SU-DHL-6 (cell line): ENCODE measurements around the gene CWC27.

Experiments used
- H2AFZ ChIP-seq: fragments of 200-600 bp; sonication (generic); 2 replicates; pipeline ENCODE4 v1.6.1; 2014; ENCODE audit warnings: low read depth, mild to moderate bottlenecking, moderate library complexity, mixed read lengths, antibody characterized with exemption, low read length; ENCODE audit not compliant: severe bottlenecking
- H3F3A ChIP-seq: fragments of 200-600 bp; shearing (Covaris generic); 2 replicates; pipeline ENCODE4 v1.6.0; 2016; ENCODE audit warnings: antibody characterized with exemption, mild to moderate bottlenecking; ENCODE audit not compliant: insufficient read depth
- H3K27ac ChIP-seq: fragments of 200-600 bp; sonication (generic); 2 replicates; pipeline ENCODE4 v1.5.1; 2016; ENCODE audit warnings: low read depth, mild to moderate bottlenecking, low read length, moderate library complexity, mixed read lengths
- H3K27me3 ChIP-seq: fragments of 200-600 bp; sonication (generic), shearing (Covaris generic); 2 replicates; pipeline ENCODE4 v1.6.0; 2014; ENCODE audit warnings: mild to moderate bottlenecking, low read length
- H3K36me3 ChIP-seq: fragments of 200-600 bp; sonication (generic); 2 replicates; pipeline ENCODE4 v1.6.1; 2014; ENCODE audit warnings: mild to moderate bottlenecking, low read length, mixed read lengths
- H3K4me2 ChIP-seq: fragments of 300-600, 200-600 bp; shearing (Covaris generic), sonication (generic); 2 replicates; pipeline ENCODE4 v1.6.0; 2014; ENCODE audit warnings: low read length, low read depth, mild to moderate bottlenecking; ENCODE audit not compliant: poor library complexity, severe bottlenecking
- H3K4me3 ChIP-seq: fragments of 200-600 bp; sonication (generic); 2 replicates; pipeline ENCODE4 v1.5.1; 2014; ENCODE audit warnings: antibody characterized with exemption, low read length, mild to moderate bottlenecking, mixed read lengths; ENCODE audit not compliant: insufficient read depth, poor library complexity, severe bottlenecking
- H3K79me2 ChIP-seq: fragments of 200-600 bp; sonication (generic); 2 replicates; pipeline ENCODE4 v1.6.1; 2014; ENCODE audit warnings: mild to moderate bottlenecking, low read length, moderate library complexity; ENCODE audit not compliant: insufficient read depth
- H3K9ac ChIP-seq: fragments of 200-600 bp; sonication (generic); 2 replicates; pipeline ENCODE4 v1.7.0; 2014; ENCODE audit warnings: mild to moderate bottlenecking, low read length
- H3K9me2 ChIP-seq: fragments of 200-600 bp; sonication (generic); replicated peaks from 2 replicates; pipeline ENCODE4 v1.6.1; 2014; ENCODE audit warnings: low read length; ENCODE audit not compliant: insufficient read depth
- H3K9me3 ChIP-seq: fragments of 200-600 bp; sonication (generic); 2 replicates; pipeline ENCODE4 v1.6.1; 2014; ENCODE audit warnings: low read length, mixed read lengths; ENCODE audit not compliant: insufficient read depth
- H4K20me1 ChIP-seq: fragments of 200-600 bp; sonication (generic); 2 replicates; pipeline ENCODE4 v1.6.1; 2014; ENCODE audit warnings: low read depth, mild to moderate bottlenecking, antibody characterized with exemption, low read length, moderate library complexity, mixed read lengths
- EZH2phosphoT487 ChIP-seq: fragments of 200-600 bp; sonication (generic), shearing (Covaris generic); conservative IDR thresholded peaks from 2 replicates; pipeline ENCODE4 v1.6.1; 2018; ENCODE audit warnings: mild to moderate bottlenecking, antibody characterized with exemption, low read length, moderate library complexity, mixed read lengths
- TF ChIP-seq, protein P1 (sequence below): fragments of 200-600 bp; sonication (generic); IDR thresholded peaks from one replicate; pipeline ENCODE4 v1.5.1; 2017; ENCODE audit warnings: antibody characterized with exemption, mild to moderate bottlenecking, low read length, moderate library complexity; ENCODE audit not compliant: insufficient read depth, poor library complexity, severe bottlenecking

Gene CWC27

GRCh38 chr5:64874753-64875152 is 106.0 kb downstream of the CWC27 start:
- Histone ChIP-seq H3F3A (no peaks in the 10 kb centered on the region), H3K79me2 (no peaks in the 10 kb centered on the region), H3K36me3 (no peaks in the 10 kb centered on the region), H3K9ac (no peak overlapping the region), H3K9me3 (no peaks in the 10 kb centered on the region), H3K9me2 (no peaks in the 10 kb centered on the region), H3K4me3 (no peak overlapping the region), H3K27ac (no peak overlapping the region), H3K4me2 (no peak overlapping the region), H2AFZ (no peak overlapping the region), H3K27me3 (no peaks in the 10 kb centered on the region), H4K20me1 (no peaks in the 10 kb centered on the region)
- no peak for TF ChIP-seq EZH2phosphoT487
- TF ChIP-seq, protein P1, sequence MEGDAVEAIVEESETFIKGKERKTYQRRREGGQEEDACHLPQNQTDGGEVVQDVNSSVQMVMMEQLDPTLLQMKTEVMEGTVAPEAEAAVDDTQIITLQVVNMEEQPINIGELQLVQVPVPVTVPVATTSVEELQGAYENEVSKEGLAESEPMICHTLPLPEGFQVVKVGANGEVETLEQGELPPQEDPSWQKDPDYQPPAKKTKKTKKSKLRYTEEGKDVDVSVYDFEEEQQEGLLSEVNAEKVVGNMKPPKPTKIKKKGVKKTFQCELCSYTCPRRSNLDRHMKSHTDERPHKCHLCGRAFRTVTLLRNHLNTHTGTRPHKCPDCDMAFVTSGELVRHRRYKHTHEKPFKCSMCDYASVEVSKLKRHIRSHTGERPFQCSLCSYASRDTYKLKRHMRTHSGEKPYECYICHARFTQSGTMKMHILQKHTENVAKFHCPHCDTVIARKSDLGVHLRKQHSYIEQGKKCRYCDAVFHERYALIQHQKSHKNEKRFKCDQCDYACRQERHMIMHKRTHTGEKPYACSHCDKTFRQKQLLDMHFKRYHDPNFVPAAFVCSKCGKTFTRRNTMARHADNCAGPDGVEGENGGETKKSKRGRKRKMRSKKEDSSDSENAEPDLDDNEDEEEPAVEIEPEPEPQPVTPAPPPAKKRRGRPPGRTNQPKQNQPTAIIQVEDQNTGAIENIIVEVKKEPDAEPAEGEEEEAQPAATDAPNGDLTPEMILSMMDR = no peak

GRCh38 chr5:64876203-64876602 is 107.5 kb downstream of the CWC27 start:
- H2AFZ ChIP-seq = no peak overlapping the region
- no peaks in the 10 kb centered on the region for H3K36me3 ChIP-seq
- H3K9ac ChIP-seq = no peak overlapping the region
- no peaks in the 10 kb centered on the region for H3K79me2 ChIP-seq
- no peaks in the 10 kb centered on the region for H4K20me1 ChIP-seq
- H3K27me3 ChIP-seq = no peaks in the 10 kb centered on the region
- no peaks in the 10 kb centered on the region for H3K9me2 ChIP-seq
- H3F3A ChIP-seq = no peaks in the 10 kb centered on the region
- no peak overlapping the region for H3K4me2 ChIP-seq
- no peak overlapping the region for H3K4me3 ChIP-seq
- no peak for TF ChIP-seq EZH2phosphoT487
- TF ChIP-seq, protein P1 = no peak
- H3K9me3 ChIP-seq = no peaks in the 10 kb centered on the region
- H3K27ac ChIP-seq = no peak overlapping the region

- Histone ChIP-seq H3K36me3 (no peaks in the 10 kb centered on the region), H3K79me2 (no peaks in the 10 kb centered on the region), H3K9ac (no peak overlapping the region), H2AFZ (no peak overlapping the region), H3K4me3 (no peak overlapping the region), H3K27ac (no peak overlapping the region), H3K27me3 (no peaks in the 10 kb centered on the region), H3K9me2 (no peaks in the 10 kb centered on the region), H4K20me1 (no peaks in the 10 kb centered on the region), H3K4me2 (no peak overlapping the region), H3K9me3 (no peaks in the 10 kb centered on the region), H3F3A (no peaks in the 10 kb centered on the region)
- TF ChIP-seq, protein P1 = no peak
- no peak for TF ChIP-seq EZH2phosphoT487
Measured at GRCh38 chr5:64880821-64881220, 112.1 kb downstream of the CWC27 start.
